Heart right ventricle (tissue), 16 donors: ENCODE results near the gene MAP7D1. TPM values are rescaled to one million over a fixed set of nuclear protein-coding genes. Genes with fewer than 3 reads are reported as not detected.

Experiments
- ATAC-seq, 8 donors: fragments of 200-7000 bp; cut with Tn5 transposase; one replicate each; pipeline ENCODE4 v1.9.1; 2020; ENCODE audit warnings: mild to moderate bottlenecking in 8 of 8, moderate library complexity in 8 of 8, moderate number of reproducible peaks in 1 of 8
- DNase-seq, 2 donors: peaks; one replicate each; pipeline ENCODE4 v3.0.0-alpha.2; 2020
- H3K27ac ChIP-seq, 10 donors: fragments of 200-600 bp; sonication (generic) in 2 of 10; one replicate each; pipeline versions ENCODE4 v1.5.0 to v1.8.0; 2020 to 2022; ENCODE audit warnings: mild to moderate bottlenecking in 3 of 10
- H3K27me3 ChIP-seq, 7 donors: fragments of 200-600 bp; one replicate each; pipeline ENCODE4 v1.8.0; 2021 to 2022; ENCODE audit warnings: mild to moderate bottlenecking in 2 of 7
- H3K36me3 ChIP-seq, 9 donors: fragments of 200-600 bp; sonication (generic) in 1 of 9; one replicate each; pipeline versions ENCODE4 v1.5.0 to v1.8.0; 2020 to 2022; ENCODE audit warnings: mild to moderate bottlenecking in 2 of 9
- H3K4me1 ChIP-seq, 9 donors: fragments of 200-600 bp; sonication (generic) in 1 of 9; one replicate each; pipeline versions ENCODE4 v1.5.0 to v1.8.0; 2020 to 2022; ENCODE audit warnings: mild to moderate bottlenecking in 4 of 9
- H3K4me3 ChIP-seq, 10 donors: fragments of 200-600 bp; sonication (generic) in 2 of 10; one replicate each; pipeline versions ENCODE4 v1.5.0 to v1.8.0; 2020 to 2022; ENCODE audit warnings: mild to moderate bottlenecking in 7 of 10, moderate library complexity in 2 of 10
- H3K9me3 ChIP-seq, 11 donors: fragments of 200-600 bp in 10 of 11; sonication (generic) in 2 of 11; one replicate each; pipeline versions ENCODE4 v1.5.0 to v1.8.0; 2013 to 2022; ENCODE audit warnings: mild to moderate bottlenecking in 2 of 11, control low read depth in 1 of 11, moderate library complexity in 1 of 11
- CTCF ChIP-seq, 9 donors: fragments of 200-600 bp; sonication (generic) in 2 of 9; IDR thresholded peaks; one replicate each; pipeline versions ENCODE4 v1.5.0 to v1.8.0; 2021 to 2022; ENCODE audit warnings: antibody characterized with exemption in 9 of 9, mild to moderate bottlenecking in 5 of 9, moderate library complexity in 1 of 9
- WGBS, 2 donors: extraction: QIAGEN DNeasy Blood & Tissue Kit; methylation state at CpG; one replicate each; pipeline ENCODE4 v1.1.7; 2013; ENCODE audit warnings: inconsistent platforms in 1 of 2; 5-methylcytosine and 5-hydroxymethylcytosine counted together
- intact Hi-C, 10 donors: fragments of 100-400 bp; cut with DNase I; formaldehyde crosslinking; loops; one replicate each; pipeline versions ENCODE4 v1.11.1 to v1.14.2; 2022
- polyA plus RNA-seq, 2 donors: library from polyadenylated mRNA; stranded (reverse); fragments of 200-250 nt; gene quantifications; one replicate each; pipeline ENCODE4 v1.2.3, GENCODE V29; 2013
- total RNA-seq, 10 donors: library from RNA; stranded (reverse); fragmentation: NEBNext Ultra II Directional in 3 of 10; extraction: Animal tissue kit (Norgen Biotek cat#: 25700) in 3 of 10; gene quantifications; one replicate each; pipeline versions ENCODE4 v1.2.1 to v1.2.4, GENCODE V29; 2021 to 2023
- donor health status: Arrhythmogenic right ventricular cardiomyopathy.
- donor health status: ischemic (EF 13 %, LVEDD 7.1; RV severe dilation, severe dysfunction).
- donor health status: healthy with polysubstance abuse.
- donor health status: DM: no; HTN: yes; CAD: no.
- donor health status: DM: no; HTN: no; CAD: no.
- donor health status: ischemic (EF 25% LVEDD 6.9; RV normal size, moderate dysfunction).
- donor health status: ischemic (EF 25% LVEDD 5.7; RV mildly dilated, moderate dysfunction).
- donor health status: healthy.
- donor health status: DM: yes; HTN: yes; CAD: no.
- donor health status: Ischemic cardiomyopathy.
- donor health status: ischemic (EF 35%, LVEDD 5.7; RV mildly dilated, moderate dysfunction).
- donor health status: nonischemic (EF 11% LVEDD 7.7; RV severe dilation, severe dysfunction).
- donor health status: DM: yes; HTN: yes; CAD: no.
- donor health status: PGD.
- donor health status: ischemic (EF 29% LVEDD 5.4; RV normal size, mild dysfunction).
- donor health status: nonischemic (EF 23%, LVEDD 6.1; RV moderate dilation, normal function).

MAP7D1 gene
- total and polyA plus RNA-seq, 12 donors: 176 to 364 (median 320) TPM

GRCh38 chr1:36109041-36109679 is 46.8 kb upstream of the MAP7D1 start:
- no peak overlapping the region for H3K27ac ChIP-seq
- no peaks in the 10 kb centered on the region for H3K27me3 ChIP-seq
- peaks cover 0 to 4% (median 0%) of the 10 kb centered on the region in 9 donors for H3K4me1 ChIP-seq
- no peak for ATAC-seq
- no peaks in the 10 kb centered on the region for H3K36me3 ChIP-seq
- no peaks in the 10 kb centered on the region for H3K9me3 ChIP-seq
- no peak overlapping the region for H3K4me3 ChIP-seq
- DNase-seq: no peak
- WGBS, 2 donors: 82 to 85% methylated on average over 11 of the region's 11 CpGs
- intact Hi-C loops: loop anchor here in 3 of 10 donors (10.0 kb wide), 2 partner anchors 76 to 316 kb away; no protein-coding TSS in a partner anchor
- TF ChIP-seq CTCF (IDR thresholded peaks at IDR 0.05): no peak

GRCh38 chr1:36111151-36111550 is 44.8 kb upstream of the MAP7D1 start:
- TF ChIP-seq CTCF (IDR thresholded peaks at IDR 0.05): no peak
- peaks cover 0 to 12% (median 0%) of the 10 kb centered on the region in 9 donors for H3K4me1 ChIP-seq
- DNase-seq (no peak), ATAC-seq (no peak)
- H3K27me3 ChIP-seq: no peaks in the 10 kb centered on the region
- H3K36me3 ChIP-seq: no peaks in the 10 kb centered on the region
- intact Hi-C loops: no loop called here
- H3K9me3 ChIP-seq: no peaks in the 10 kb centered on the region
- WGBS, 2 donors: 74% methylated on average over 4 of the region's 4 CpGs
- H3K27ac ChIP-seq: no peak overlapping the region
- no peak overlapping the region for H3K4me3 ChIP-seq

GRCh38 chr1:36112823-36113222 is 43.1 kb upstream of the MAP7D1 start:
- Histone ChIP-seq H3K4me3 (no peak overlapping the region), H3K9me3 (no peaks in the 10 kb centered on the region), H3K36me3 (no peaks in the 10 kb centered on the region), H3K27me3 (no peaks in the 10 kb centered on the region), H3K27ac (no peak overlapping the region), H3K4me1 (peaks cover 0 to 15% (median 0%) of the 10 kb centered on the region in 9 donors)
- ATAC-seq (no peak), DNase-seq (no peak)
- 88 to 91% methylated on average over 9 of the region's 9 CpGs for WGBS, 2 donors
- intact Hi-C loops: no loop called here
- no peak for TF ChIP-seq CTCF (IDR thresholded peaks at IDR 0.05)

- ATAC-seq: no peak
- TF ChIP-seq CTCF (IDR thresholded peaks at IDR 0.05): no peak
Measured at GRCh38 chr1:36114371-36114770, 41.6 kb upstream of the MAP7D1 start.

More at GRCh38 chr1:36114371-36114770, 41.6 kb upstream of the MAP7D1 start:
- Histone ChIP-seq H3K9me3 (no peaks in the 10 kb centered on the region), H3K4me1 (peaks cover 0 to 14% (median 0%) of the 10 kb centered on the region in 9 donors), H3K4me3 (no peak overlapping the region), H3K27ac (no peak overlapping the region), H3K36me3 (no peaks in the 10 kb centered on the region), H3K27me3 (no peaks in the 10 kb centered on the region)
- intact Hi-C loops: no loop called here
- DNase-seq: no peak
- 69 to 72% methylated on average over 5 of the region's 5 CpGs for WGBS, 2 donors
